ENCODE results near the gene WASF3.

Gene WASF3

GRCh38 chr13:26646603-26647002 is 89.1 kb downstream of the WASF3 start:
- DNase-seq, result no peak

- DNase-seq, result no peak
These were observed 93.8 kb downstream of the WASF3 start for GRCh38 chr13:26651234-26651633.

DNA sequence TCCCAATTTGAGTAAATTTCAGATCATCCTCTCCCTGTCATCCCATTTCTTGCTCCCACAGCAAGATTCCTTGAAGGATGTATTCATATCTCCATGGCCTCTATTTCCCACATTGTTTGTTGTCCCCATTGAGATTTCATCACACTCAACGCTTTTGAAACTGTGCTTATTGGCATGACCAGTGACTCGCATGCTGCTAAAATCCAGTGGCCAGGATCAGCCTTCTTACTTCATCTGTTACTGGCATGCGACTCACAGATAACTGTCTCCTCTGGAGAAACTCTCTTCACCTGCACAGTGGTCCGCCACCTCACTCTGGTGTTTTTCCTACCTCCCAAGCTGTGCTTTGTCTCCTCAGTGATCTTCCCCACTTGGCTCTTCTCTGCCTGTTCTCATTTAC is 95.8 kb downstream of the WASF3 start:
- DNase-seq, result no peak

DNA sequence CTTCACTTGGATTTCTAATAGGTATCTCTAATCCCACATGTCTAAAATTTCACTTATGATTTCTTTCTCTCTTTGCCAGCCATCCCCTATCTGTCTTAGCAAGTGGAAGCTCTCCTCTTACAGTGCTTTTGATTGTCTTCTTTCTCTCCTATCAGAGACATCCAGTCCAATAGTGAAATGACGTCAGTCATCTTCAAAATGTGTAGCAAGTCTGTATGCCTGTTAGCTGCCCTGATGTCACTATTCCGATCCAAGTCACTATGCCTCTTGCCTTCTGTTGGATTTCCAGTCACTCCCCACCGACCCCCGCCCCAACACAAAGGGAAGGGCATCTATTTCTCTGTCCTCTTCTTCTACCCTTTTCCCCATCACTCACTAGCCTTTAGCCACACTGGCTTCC is 96.4 kb downstream of the WASF3 start:
- DNase-seq, result no peak

DNA sequence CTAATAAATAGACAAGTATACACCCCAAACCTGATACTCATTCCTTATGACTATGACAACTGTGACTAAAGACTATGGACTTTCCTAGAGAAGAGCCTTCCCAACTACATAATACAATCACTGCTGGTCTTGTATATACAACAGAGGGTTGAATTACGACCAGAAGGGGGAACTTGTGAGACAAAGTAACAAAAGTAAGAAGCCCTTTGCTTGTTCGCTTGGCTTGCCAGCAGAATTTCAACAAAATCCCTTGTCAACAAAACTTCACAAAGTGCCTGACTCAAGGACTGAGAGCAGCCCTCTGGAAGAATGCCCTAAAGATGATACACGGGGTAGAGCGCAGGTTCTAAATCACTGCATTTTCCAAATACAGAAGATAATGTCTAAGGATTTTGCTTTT is 99.4 kb downstream of the WASF3 start:
- DNase-seq, result no peak

DNA sequence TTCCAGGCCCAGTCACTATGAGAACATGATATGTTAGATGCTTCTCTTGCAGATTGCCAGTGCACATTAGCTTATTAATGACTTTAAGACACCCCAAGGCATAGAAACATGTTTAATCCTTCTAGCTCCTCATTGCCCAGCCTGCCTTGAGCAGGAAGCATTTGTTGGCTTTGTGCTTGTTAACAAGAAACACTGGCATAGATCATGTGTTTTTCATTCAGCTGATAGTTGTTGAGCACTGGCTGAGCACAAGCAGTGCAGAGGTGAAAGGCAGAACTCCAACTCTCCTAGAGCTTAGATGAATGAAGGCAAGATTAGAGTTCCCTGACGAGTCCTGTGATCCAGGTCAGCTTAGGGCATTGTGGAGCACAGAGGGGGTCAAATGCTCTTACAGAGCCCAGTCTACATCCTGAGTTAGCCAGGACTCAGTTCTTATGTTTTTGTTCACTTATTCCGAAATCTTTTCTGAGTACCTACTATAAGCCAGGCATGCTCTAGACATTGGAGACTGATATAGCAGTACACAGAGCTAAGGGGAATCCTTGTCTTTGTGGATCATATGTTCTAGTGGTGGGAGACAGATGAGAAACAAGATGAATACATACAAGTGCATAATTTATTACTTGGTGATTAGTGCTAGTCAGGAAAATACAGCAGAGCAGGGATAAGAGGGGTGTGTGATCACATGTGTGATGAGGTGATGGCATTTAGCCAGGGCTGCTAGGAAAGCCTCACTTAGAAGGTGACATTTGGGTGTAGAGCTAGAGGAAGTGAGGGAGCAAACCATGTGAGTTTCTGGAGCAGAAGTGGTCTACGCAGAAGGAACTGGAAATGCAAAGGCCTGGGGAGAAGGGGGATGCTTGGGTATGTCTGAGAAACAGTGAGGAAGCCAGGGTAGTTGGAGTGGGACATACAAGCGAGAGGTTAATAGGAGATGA is 101.2 kb downstream of the WASF3 start:
- no peak for DNase-seq

DNA sequence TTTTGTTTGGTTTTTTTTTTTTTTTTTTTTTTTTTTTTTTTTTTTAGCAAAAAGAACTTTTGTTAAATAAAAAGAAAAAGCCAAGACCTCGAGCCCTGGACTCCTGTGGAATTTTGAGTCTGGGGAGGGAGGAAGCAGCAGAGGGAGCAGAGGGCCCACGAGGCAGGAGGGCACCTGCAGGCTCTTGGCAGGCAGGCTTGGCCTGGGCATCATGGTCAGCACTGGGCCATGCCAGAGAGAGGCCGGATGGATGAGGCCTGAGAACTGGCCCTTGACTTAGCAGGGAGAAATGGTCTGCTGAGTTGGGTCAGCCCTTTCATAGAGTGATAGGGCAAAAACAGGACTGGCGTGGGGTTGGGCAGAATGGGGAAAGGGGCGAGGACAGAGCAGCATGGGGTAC is 102.7 kb downstream of the WASF3 start:
- no peak for DNase-seq

GRCh38 chr13:26660766-26661165 is 103.3 kb downstream of the WASF3 start:
- no peak for DNase-seq

GRCh38 chr13:26663791-26664190 is 106.3 kb downstream of the WASF3 start:
- DNase-seq, result no peak

DNA sequence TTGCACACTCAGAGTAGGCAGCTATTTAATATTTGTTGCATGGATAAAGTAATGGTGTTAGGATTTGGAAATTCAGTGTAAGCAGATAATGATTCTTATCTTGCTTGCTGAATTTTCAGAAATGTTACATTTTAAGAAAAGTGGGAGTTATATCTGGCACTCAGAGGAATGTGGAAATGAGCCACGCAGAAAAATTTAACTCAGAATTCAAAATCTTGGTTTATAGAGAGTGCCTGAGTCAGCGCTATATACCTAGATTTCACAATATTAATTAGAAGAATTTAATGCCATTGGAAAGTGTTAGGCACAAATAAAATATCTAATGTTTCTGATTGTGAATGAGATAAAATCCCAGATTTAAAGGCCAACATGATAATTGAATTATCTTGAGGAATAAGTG is 106.8 kb downstream of the WASF3 start:
- no peak for DNase-seq

DNA sequence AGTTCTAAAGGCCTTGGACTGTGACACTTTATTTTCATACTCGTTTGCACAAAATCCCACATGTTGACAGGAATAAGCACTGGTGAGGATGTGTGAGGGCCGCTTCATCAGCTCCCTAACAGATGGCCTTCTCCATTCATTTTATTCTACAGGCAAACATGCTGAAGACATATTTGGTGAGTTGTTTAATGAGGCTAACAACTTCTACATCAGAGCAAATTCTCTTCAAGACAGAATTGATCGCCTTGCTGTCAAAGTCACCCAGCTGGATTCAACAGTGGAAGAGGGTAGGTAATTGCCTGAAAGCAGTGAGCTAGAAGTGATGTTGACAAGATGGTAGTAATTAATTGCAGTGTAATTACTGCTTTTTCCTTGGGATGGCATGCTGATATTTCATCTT is 107.4 kb downstream of the WASF3 start:
- DNase-seq, result no peak

GRCh38 chr13:26668357-26669146 is 111.1 kb downstream of the WASF3 start:
- no peak for DNase-seq

DNA sequence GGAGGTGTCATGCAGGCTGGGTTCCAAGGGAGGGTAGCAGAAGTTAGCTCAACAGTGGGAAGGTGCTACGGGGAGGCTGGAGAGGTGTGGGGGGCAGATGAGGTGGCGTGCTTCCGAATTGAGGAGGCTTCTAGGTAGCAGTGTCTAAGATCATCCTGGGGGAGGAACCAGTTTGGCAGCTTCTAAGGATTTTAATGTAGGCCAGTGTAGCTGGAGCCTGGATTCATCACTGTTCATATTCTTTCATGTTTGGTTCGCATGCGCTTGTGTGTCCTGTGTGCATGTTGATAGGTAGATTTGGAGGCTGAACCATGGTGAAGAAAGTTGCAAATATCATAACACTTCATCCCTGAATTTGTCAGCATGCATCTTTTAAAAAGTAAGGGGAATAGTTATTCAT is 116.4 kb downstream of the WASF3 start:
- no peak for DNase-seq

- no peak for DNase-seq
These were observed 119.7 kb downstream of the WASF3 start for GRCh38 chr13:26677156-26677555.

DNA sequence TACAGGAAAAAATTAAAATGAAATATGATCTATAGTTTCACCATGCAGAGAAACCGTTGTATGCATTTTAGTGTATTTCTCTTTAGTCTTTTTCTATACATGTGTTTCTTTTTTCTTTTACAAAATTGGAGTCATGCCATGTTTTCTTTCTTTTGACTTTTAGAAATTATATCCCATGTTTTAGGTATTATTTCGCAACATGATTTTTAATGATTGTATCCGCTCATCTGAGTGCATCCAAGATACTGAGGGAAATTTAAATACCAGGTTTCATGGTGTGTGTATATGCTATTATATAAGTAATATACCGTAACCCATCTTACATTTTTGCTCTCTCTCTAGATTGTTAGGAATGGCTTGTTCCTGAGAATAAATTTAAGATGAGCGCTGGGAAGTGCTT is 120.8 kb downstream of the WASF3 start:
- DNase-seq, result no peak

GRCh38 chr13:26678796-26679195 is 121.3 kb downstream of the WASF3 start:
- DNase-seq, result no peak

DNA sequence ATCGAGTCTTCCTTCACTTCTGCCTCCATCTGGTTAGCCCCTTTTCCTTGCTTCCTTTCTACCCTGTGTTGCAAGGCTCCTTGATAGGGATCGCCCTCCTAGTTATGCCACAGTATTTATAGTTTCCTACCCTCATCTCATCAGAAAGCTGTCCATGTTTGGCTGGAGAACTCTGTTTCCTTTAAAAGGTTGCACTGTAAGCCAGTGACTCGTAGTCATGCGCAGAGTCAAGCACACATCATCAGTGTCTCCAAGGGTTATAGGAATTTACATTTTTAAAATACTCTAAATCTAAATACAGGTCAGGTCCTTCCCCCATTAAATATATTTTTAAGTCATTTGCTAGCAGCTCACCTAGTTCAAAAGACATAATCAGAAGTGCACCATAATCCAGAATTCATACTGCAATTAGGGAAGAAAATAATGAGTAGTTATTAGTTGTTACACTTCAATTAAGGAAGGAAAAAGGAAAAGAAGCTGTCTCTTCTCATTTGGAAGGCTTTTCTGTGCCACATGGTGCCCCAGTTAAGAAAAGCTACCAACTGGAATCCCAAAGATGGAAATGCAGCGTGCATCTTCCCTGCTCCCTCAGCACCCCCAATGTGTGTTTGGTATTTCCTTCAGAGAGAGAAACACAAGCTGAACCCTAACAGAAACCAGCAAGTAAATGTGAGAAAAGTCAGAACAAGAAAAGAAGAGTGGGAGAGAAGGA is 122.1 kb downstream of the WASF3 start:
- DNase-seq, result no peak

DNA sequence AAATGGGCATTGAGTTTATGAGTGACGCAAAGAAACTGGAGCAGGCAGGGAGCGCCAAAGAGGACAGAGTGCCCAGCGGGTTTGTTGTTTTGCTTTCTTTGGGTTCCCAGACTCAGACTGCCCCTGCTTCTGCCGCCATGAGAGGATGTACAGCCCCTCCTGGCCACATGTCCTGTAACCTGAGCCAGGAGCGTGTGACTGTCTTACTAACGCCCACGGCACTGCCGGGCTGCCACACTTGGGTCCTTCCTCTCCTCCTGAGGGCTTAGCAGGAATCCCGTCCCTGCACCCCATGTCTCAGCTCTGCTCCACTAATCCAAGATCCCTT is 122.6 kb downstream of the WASF3 start:
- DNase-seq, result no peak

DNA sequence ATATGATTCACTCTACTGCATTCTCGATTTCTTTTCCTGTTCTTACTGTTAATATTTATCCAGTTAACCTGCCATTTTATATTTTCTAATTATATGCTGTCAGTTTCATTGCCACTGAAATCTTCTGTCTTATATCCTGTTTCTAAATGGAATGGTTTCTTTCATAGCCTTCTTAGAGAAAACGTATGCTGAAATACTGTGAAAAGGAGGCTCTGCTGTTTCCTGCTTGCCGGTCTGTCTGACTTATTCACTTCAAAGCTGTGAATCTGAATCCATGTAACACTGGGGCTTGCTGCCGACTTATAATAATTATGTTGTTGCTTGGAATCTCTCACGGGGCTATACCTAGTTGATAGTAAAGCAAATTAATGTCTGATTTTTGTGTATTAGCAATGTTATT is 123.1 kb downstream of the WASF3 start:
- DNase-seq, result no peak

GRCh38 chr13:26681036-26681435 is 123.6 kb downstream of the WASF3 start:
- no peak for DNase-seq

DNA sequence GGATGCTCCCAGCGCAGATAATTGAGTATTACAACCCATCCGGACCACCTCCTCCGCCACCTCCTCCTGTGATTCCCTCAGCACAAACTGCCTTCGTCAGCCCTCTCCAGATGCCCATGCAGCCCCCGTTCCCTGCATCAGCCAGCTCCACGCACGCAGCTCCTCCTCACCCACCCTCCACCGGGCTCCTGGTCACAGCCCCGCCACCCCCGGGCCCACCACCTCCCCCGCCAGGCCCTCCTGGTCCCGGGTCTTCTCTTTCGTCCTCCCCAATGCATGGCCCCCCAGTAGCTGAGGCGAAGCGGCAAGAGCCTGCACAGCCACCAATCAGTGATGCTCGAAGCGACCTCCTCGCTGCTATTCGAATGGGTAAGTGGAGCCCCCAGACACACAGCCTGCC is 125.1 kb downstream of the WASF3 start:
- DNase-seq, result no peak

DNA sequence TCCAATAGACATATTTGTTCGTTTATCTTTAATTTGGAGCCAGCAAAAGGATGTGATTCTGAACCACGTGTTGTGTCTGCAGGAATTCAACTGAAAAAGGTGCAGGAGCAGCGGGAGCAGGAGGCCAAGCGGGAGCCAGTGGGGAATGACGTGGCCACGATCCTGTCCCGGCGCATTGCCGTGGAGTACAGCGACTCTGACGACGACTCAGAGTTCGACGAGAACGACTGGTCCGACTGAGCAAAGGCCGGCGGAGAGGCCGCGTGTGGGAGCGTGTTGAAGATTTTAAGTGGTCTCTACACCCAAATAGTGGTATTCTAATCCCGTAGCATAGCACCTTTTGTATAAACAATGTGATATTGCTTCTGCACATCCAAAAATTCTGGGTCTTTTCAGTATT is 128.1 kb downstream of the WASF3 start:
- DNase-seq, result no peak

DNA sequence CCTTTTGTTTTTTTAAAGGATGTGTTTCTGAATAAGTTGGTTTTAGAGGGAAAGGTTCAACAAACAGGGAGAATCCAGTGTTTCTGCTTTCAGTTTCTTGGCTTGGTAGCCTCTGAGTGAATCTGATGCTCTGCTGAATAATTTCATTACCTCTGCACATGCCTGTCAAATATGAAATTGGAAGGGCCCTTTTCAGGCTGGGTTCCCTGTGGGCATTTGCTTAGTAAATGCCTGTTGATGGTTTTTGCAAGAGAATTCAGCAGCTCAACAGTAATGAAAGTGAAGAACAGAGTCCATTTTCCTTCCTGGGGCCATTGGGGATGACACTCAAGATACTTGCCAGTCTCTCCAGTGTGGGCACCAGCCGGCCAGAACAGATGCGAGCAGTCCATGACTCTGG is 128.8 kb downstream of the WASF3 start:
- no peak for DNase-seq

DNA sequence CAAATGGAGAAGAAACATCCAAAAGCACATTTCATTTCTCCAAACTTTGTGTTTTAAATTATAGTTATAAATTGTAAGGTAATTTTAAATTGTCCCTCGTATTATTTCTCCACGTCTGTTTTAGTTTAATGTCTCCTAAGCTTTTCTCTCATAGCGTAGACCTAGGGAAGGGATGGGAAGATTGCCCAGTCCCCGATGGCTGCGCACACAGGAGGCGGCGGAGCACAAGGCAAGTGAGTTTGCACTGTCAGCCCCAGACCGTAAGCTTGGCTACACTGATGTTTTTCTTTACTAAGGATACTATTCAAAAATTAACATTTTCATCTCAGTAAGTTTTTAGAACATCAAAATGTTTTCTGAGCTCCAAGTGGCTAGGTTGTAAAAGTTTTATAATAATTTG is 130.8 kb downstream of the WASF3 start:
- no peak for DNase-seq

All from activated effector memory CD4-positive, alpha-beta T cell treated with Interleukin-2 at 50 U/mL for 16 hours (primary cell).